Measurements from ENCODE around the gene HAVCR1. TPM values are rescaled to one million over a fixed set of nuclear protein-coding genes. Genes with fewer than 3 reads are reported as not detected.
"Not testable (repeated sequence)": the region's sequence is repeated elsewhere in the genome, so short reads cannot be mapped to it uniquely, and the experiment has no call there.

HAVCR1 gene
- total RNA-seq, 1 donor from 2014 or later = 0.15 TPM

DNA sequence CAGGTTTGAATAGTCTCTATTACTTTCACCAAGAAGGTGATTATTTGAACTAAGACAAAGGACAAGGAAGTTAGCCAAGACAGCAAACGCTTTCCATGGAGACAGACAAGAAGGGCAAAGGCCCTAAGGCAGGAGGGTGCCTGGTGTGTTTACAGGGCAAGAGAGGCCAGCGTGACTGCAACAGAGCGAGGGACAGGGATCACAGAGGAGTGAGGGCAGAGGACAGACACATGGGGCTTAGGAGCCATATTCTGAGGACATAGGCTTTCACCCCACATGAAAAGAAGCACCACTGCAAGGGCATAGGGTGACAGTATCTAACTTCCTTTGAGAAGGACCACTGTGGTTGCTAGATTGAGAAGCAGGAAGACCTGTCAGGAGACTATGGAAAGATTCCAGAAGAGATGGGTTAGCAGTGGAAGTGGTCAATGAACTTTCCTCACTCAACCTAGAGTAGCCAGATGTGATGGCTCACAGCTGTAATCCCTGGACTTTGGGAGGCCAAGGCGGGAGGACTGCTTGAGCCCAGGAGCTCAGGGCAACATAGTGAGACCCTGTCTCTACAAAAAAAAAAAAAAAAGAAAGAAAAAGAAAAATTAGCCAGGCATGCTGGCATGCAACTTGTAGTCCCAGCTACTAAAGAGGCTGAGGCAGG, 5.0 kb upstream of the HAVCR1 start:
- no peak for DNase-seq (ENCODE audit: low spot score)
- H3K4me3 Mint-ChIP-seq (ENCODE audit: unreplicated experiment) = no peak overlapping the region
- no peak overlapping the region for H3K27ac Mint-ChIP-seq (ENCODE audit: unreplicated experiment)
- no peaks in the 10 kb centered on the region for H3K27me3 Mint-ChIP-seq (ENCODE audit: low read depth)
- no peaks in the 10 kb centered on the region for H3K9me3 Mint-ChIP-seq (ENCODE audit: low read depth)
- TF ChIP-seq, protein P1, sequence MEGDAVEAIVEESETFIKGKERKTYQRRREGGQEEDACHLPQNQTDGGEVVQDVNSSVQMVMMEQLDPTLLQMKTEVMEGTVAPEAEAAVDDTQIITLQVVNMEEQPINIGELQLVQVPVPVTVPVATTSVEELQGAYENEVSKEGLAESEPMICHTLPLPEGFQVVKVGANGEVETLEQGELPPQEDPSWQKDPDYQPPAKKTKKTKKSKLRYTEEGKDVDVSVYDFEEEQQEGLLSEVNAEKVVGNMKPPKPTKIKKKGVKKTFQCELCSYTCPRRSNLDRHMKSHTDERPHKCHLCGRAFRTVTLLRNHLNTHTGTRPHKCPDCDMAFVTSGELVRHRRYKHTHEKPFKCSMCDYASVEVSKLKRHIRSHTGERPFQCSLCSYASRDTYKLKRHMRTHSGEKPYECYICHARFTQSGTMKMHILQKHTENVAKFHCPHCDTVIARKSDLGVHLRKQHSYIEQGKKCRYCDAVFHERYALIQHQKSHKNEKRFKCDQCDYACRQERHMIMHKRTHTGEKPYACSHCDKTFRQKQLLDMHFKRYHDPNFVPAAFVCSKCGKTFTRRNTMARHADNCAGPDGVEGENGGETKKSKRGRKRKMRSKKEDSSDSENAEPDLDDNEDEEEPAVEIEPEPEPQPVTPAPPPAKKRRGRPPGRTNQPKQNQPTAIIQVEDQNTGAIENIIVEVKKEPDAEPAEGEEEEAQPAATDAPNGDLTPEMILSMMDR (IDR thresholded peaks at IDR 0.05) = no peak
- no peaks in the 10 kb centered on the region for H3K36me3 Mint-ChIP-seq (ENCODE audit: low read depth)
- H3K4me1 Mint-ChIP-seq (ENCODE audit: low read depth) = no peaks in the 10 kb centered on the region

DNA sequence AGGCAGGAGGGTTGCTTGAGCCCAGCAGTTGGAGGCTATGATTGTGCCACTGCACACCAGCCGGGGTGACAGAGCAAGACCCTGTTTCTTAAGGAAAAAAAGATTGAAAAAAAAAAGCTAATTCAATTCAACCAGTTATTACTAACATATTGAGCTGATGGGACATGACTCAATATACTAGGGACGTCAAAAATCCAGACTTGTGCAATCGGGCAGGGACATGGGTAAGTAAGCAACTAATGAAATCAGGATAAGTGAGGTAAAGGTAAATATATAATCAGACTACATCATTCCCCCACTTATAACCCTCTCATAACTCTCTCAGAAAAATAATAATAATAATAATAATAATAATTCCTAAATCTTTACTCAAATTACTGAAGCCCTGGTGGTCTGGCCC, 975 bp upstream of the HAVCR1 start:
- H3K9me3 Mint-ChIP-seq (ENCODE audit: low read depth) = no peaks in the 10 kb centered on the region
- no peaks in the 10 kb centered on the region for H3K27me3 Mint-ChIP-seq (ENCODE audit: low read depth)
- H3K36me3 Mint-ChIP-seq (ENCODE audit: low read depth) = no peaks in the 10 kb centered on the region
- no peak overlapping the region for H3K4me3 Mint-ChIP-seq (ENCODE audit: unreplicated experiment)
- no peak for DNase-seq (ENCODE audit: low spot score)
- no peaks in the 10 kb centered on the region for H3K4me1 Mint-ChIP-seq (ENCODE audit: low read depth)
- no peak overlapping the region for H3K27ac Mint-ChIP-seq (ENCODE audit: unreplicated experiment)
- TF ChIP-seq, protein P1 (IDR thresholded peaks at IDR 0.05) = no peak

DNA sequence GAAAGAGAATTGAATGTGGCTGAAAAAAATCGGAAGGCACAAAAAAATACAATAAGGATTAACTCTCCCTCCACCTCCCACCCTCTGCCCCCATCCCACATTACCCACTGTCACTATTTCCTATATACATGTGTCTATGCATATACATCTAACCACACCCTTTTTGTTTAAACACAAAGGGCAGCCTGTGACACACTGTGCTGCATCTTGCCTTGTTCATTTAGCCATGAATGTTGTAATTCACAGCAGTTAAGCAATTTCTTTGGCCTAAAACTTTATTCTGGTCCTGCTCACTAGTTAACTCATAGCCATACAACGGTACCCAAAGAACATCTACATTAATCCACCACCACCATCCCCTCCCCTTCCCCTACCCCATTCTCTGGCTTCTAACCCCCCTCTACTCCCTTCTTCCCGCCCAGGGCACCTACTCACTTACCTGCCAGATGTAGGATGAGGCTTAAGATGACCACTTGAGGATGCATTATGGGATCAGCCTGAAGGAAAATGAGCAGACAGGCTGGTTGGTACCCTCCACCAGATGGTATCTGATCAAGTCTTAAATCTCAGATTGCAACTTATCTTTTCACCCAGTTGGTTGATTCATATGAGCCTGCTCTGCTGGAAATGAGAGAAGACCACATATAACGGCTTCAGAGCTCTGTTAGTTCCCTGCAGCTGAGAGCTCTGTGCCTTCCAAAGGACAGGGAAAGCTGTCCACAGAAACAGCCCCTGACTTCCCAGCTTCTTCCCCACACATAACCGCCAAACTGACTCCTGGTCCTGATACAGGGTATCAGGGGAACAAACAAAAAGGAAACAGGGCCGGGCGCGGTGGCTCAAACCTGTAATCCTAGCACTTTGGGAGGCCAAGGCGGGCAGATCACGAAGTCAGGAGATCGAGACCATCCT, 1.2 kb downstream of the HAVCR1 start:
- H3K27ac Mint-ChIP-seq (ENCODE audit: unreplicated experiment) = no peak overlapping the region
- no peaks in the 10 kb centered on the region for H3K27me3 Mint-ChIP-seq (ENCODE audit: low read depth)
- no peaks in the 10 kb centered on the region for H3K9me3 Mint-ChIP-seq (ENCODE audit: low read depth)
- TF ChIP-seq, protein P1 (IDR thresholded peaks at IDR 0.05) = no peak
- H3K4me1 Mint-ChIP-seq (ENCODE audit: low read depth) = no peaks in the 10 kb centered on the region
- H3K36me3 Mint-ChIP-seq (ENCODE audit: low read depth) = no peaks in the 10 kb centered on the region
- no peak overlapping the region for H3K4me3 Mint-ChIP-seq (ENCODE audit: unreplicated experiment)
- no peak for DNase-seq (ENCODE audit: low spot score)

DNA sequence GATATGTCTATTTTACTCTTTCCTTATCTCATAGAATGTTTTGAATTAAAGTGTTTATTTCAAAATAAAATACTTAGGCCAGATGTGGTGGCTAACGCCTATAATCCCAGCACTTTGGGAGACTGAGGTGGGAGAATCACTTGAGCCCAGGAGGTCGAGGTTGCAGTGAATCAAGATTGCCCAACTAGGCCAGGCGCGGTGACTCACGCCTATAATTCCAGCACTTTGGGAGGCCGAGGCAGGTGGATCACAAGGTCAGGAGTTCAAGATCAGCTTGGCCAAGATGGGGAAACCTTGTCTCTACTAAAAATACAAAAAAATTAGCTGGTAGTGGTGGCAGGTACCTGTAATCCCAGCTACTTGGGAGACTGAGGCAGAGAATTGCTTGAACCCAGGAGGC, 2.1 kb downstream of the HAVCR1 start:
- H3K27me3 Mint-ChIP-seq (ENCODE audit: low read depth); H3K36me3 Mint-ChIP-seq (ENCODE audit: low read depth); H3K27ac Mint-ChIP-seq (ENCODE audit: unreplicated experiment); DNase-seq (ENCODE audit: low spot score); H3K4me3 Mint-ChIP-seq (ENCODE audit: unreplicated experiment); H3K9me3 Mint-ChIP-seq (ENCODE audit: low read depth); H3K4me1 Mint-ChIP-seq (ENCODE audit: low read depth): not testable (repeated sequence)

DNA sequence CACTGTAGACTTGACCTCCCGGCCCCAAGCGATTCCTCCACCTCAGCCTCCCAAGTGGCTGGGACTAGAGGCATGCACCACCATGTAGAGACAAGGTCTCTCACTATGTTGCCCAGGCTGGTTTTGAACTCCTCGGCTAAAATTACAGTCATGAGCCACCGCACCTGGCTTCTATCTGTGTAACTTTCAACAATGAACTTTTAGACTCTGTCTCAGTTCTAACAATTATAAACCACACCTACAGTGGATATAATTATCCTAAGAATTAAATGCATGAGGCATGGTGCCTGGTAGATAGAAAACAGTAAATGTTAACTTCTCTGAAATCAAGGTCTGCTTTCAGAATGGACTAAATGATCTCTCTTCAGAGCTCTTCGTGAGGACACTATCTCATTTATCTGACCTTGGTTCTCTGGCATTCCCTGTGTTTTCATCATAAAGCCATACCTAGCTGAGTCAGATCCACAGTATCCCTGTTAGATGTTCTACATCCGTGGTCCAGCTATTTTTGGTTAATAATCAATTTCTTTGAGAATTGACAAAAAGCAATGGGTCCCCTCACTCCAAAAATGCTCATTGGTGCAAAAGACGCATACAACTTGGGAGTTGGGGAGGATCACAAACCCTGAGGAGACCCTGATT, 7.2 kb downstream of the HAVCR1 start:
- H3K4me1 Mint-ChIP-seq (ENCODE audit: low read depth) = peaks cover 7% of the 10 kb centered on the region
- no peak overlapping the region for H3K4me3 Mint-ChIP-seq (ENCODE audit: unreplicated experiment)
- no peak overlapping the region for H3K27ac Mint-ChIP-seq (ENCODE audit: unreplicated experiment)
- no peaks in the 10 kb centered on the region for H3K36me3 Mint-ChIP-seq (ENCODE audit: low read depth)
- TF ChIP-seq, protein P1 (IDR thresholded peaks at IDR 0.05) = no peak
- H3K27me3 Mint-ChIP-seq (ENCODE audit: low read depth) = no peaks in the 10 kb centered on the region
- no peak for DNase-seq (ENCODE audit: low spot score)
- no peaks in the 10 kb centered on the region for H3K9me3 Mint-ChIP-seq (ENCODE audit: low read depth)
